ENCODE results near the gene THAP7.
A peak's percentile ranks its signal among the peaks of the same experiment; 100 is the strongest.

The THAP7 gene

DNA sequence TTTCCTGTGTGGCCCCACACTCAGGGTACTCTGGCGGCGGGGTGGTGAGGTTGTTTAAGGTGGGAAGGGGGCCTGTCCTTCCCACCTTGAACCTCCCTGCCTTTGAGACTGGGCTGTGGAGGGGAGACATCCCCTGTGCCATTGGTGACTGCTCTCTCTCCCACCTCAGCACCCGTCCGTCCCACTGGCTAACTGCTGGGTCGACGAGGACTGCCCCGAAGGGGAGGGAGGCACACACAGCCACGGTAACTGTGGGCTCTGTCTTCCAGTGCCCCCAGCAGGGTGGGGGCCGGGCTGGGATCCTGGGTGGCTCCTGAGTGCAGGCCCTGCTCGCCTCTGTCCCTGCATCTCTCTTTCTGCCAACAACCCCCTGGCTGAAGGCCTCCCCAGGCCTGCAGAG, 20.6 kb upstream of the THAP7 start:
- no peak for ATAC-seq (ENCODE audit: insufficient read depth, low read depth)
- H3K9me3 ChIP-seq (ENCODE audit: insufficient read depth, low read length, severe bottlenecking), result no peaks in the 10 kb centered on the region
- H3K79me2 ChIP-seq (ENCODE audit: insufficient read depth, low read length), result no peaks in the 10 kb centered on the region

DNA sequence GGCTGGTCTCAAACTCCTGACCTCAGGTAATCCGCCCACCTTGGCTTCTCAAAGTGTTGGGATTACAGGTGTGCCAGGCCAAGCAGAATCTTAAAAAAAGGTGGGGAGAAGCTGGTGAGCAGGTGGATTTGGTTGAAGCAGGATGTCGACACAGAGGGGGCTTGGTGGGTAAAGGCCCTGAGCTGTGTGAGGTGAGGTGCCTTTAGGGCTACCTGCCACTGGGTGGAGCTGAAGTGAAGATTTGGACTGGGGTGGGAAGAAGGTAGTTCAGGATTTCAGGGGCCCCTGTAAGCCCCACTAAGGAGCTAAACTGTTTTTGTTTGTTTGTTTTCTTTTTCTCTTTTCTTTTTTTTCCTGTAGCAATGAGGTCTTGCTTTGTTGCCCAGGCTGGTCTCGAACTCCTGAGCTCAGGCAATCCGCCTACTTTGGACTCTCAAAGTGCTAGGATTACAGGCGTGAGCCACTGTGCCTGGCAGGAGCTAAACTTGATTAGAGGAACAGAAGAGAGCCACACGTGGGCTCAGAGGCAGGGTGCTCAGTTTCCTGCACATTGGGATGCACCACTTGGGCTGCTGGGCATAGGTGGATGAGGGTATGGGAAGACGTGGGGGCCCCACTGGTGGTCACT, 19.0 kb upstream of the THAP7 start:
- Histone ChIP-seq H4K20me1 (ENCODE audit: insufficient read depth, low read length) (peaks cover 4% of the 10 kb centered on the region; the same call in 1 of the 2 replicates), H3K27me3 (ENCODE audit: insufficient read depth, low read length, poor library complexity) (no peaks in the 10 kb centered on the region), H3K27ac (ENCODE audit: low read length) (no peak overlapping the region), H2AFZ (ENCODE audit: low read depth, low read length) (no peak overlapping the region), H3K4me3 (ENCODE audit: low read depth in 1 of 2, low read length in 2 of 2) (no peak overlapping the region), H3K9ac (ENCODE audit: low read depth, low read length) (no peak overlapping the region), H3K36me3 (ENCODE audit: insufficient read depth, low read length) (no peaks in the 10 kb centered on the region), H3K4me1 (ENCODE audit: insufficient read depth, low read length) (peaks cover 10% of the 10 kb centered on the region), H3K4me2 (ENCODE audit: insufficient read depth, low read length) (no peak overlapping the region), H3K9me3 (ENCODE audit: insufficient read depth, low read length, severe bottlenecking) (no peaks in the 10 kb centered on the region), H3K79me2 (ENCODE audit: insufficient read depth, low read length) (no peaks in the 10 kb centered on the region)
- TF ChIP-seq EZH2 (IDR thresholded peaks at IDR 0.05; ENCODE audit: borderline replicate concordance, low read depth, low read length, severe bottlenecking), result no peak
- TF ChIP-seq, protein P1, sequence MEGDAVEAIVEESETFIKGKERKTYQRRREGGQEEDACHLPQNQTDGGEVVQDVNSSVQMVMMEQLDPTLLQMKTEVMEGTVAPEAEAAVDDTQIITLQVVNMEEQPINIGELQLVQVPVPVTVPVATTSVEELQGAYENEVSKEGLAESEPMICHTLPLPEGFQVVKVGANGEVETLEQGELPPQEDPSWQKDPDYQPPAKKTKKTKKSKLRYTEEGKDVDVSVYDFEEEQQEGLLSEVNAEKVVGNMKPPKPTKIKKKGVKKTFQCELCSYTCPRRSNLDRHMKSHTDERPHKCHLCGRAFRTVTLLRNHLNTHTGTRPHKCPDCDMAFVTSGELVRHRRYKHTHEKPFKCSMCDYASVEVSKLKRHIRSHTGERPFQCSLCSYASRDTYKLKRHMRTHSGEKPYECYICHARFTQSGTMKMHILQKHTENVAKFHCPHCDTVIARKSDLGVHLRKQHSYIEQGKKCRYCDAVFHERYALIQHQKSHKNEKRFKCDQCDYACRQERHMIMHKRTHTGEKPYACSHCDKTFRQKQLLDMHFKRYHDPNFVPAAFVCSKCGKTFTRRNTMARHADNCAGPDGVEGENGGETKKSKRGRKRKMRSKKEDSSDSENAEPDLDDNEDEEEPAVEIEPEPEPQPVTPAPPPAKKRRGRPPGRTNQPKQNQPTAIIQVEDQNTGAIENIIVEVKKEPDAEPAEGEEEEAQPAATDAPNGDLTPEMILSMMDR (IDR thresholded peaks at IDR 0.05; ENCODE audit: borderline replicate concordance, extremely low read depth, low read length, poor library complexity, severe bottlenecking), result peak; percentile 69
- ATAC-seq (ENCODE audit: insufficient read depth, low read depth) (peak; percentile 73; the same call in 2 of the 3 replicates), DNase-seq (peak; percentile 42)

More for the DNA sequence above, 20.6 kb upstream of the THAP7 start:
- no peaks in the 10 kb centered on the region for H4K20me1 ChIP-seq (ENCODE audit: insufficient read depth, low read length)
- no peaks in the 10 kb centered on the region for H3K27me3 ChIP-seq (ENCODE audit: insufficient read depth, low read length, poor library complexity)
- peaks cover 10% of the 10 kb centered on the region for H3K4me1 ChIP-seq (ENCODE audit: insufficient read depth, low read length)
- H3K4me3 ChIP-seq (ENCODE audit: low read depth in 1 of 2, low read length in 2 of 2), result no peak overlapping the region
- no peak overlapping the region for H3K9ac ChIP-seq (ENCODE audit: low read depth, low read length)
- no peak overlapping the region for H3K4me2 ChIP-seq (ENCODE audit: insufficient read depth, low read length)
- no peak for DNase-seq
- no peak overlapping the region for H2AFZ ChIP-seq (ENCODE audit: low read depth, low read length)
- TF ChIP-seq EZH2 (IDR thresholded peaks at IDR 0.05; ENCODE audit: borderline replicate concordance, low read depth, low read length, severe bottlenecking), result no peak
- TF ChIP-seq, protein P1 (IDR thresholded peaks at IDR 0.05; ENCODE audit: borderline replicate concordance, extremely low read depth, low read length, poor library complexity, severe bottlenecking), result no peak
- H3K27ac ChIP-seq (ENCODE audit: low read length), result no peak overlapping the region
- H3K36me3 ChIP-seq (ENCODE audit: insufficient read depth, low read length), result no peaks in the 10 kb centered on the region

DNA sequence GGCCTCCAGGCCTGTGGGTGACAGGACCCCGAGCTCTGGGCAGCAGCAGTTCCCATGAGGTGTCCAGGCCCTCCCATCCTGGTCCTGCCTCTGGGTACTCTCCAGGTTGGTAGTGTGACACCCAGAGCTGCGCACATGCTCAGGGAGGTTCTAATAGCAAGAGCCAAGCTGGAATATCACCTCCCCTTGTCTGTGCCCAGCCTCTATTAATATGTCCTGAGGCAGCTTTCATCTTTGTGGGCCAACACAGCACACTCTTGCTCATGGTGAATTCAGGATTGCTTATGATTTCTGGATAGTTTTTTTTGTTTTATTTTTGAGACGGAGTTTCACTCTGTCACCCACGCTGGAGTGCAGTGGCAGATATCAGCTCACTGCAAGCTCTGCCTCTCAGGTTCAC, 16.4 kb upstream of the THAP7 start:
- ATAC-seq (ENCODE audit: insufficient read depth, low read depth) (no peak), DNase-seq (no peak)
- Histone ChIP-seq H3K79me2 (ENCODE audit: insufficient read depth, low read length) (no peaks in the 10 kb centered on the region), H3K9me3 (ENCODE audit: insufficient read depth, low read length, severe bottlenecking) (no peaks in the 10 kb centered on the region), H3K27ac (ENCODE audit: low read length) (no peak overlapping the region), H3K4me3 (ENCODE audit: low read depth in 1 of 2, low read length in 2 of 2) (no peak overlapping the region), H3K27me3 (ENCODE audit: insufficient read depth, low read length, poor library complexity) (peaks cover 9% of the 10 kb centered on the region), H4K20me1 (ENCODE audit: insufficient read depth, low read length) (peaks cover 4% of the 10 kb centered on the region; the same call in 1 of the 2 replicates), H3K4me2 (ENCODE audit: insufficient read depth, low read length) (no peak overlapping the region), H2AFZ (ENCODE audit: low read depth, low read length) (no peak overlapping the region), H3K4me1 (ENCODE audit: insufficient read depth, low read length) (peaks cover 15% of the 10 kb centered on the region), H3K9ac (ENCODE audit: low read depth, low read length) (no peak overlapping the region), H3K36me3 (ENCODE audit: insufficient read depth, low read length) (no peaks in the 10 kb centered on the region)
- TF ChIP-seq, protein P1 (IDR thresholded peaks at IDR 0.05; ENCODE audit: borderline replicate concordance, extremely low read depth, low read length, poor library complexity, severe bottlenecking), result no peak
- TF ChIP-seq EZH2 (IDR thresholded peaks at IDR 0.05; ENCODE audit: borderline replicate concordance, low read depth, low read length, severe bottlenecking), result no peak

Data from DND-41 (cell line).